Ascending aorta (tissue), 2 donors: ENCODE results near the gene ANKMY1. TPM values are rescaled to one million over a fixed set of nuclear protein-coding genes. Genes with fewer than 3 reads are reported as not detected.

ENCODE experiments used
- DNase-seq, 2 donors: peaks; one replicate each; pipeline ENCODE4 v3.0.0-alpha.2; 2019; ENCODE audit warnings: low spot score in 2 of 2
- H3K27ac ChIP-seq, 2 donors: fragments of 200-600 bp; sonication (generic); one replicate each; pipeline ENCODE4 v1.5.1; 2016 to 2017; ENCODE audit warnings: mild to moderate bottlenecking in 1 of 2
- H3K27me3 ChIP-seq: fragments of 200-600 bp; sonication (generic); one replicate; pipeline ENCODE4 v1.5.1; 2017
- H3K36me3 ChIP-seq, 2 donors: fragments of 200-600 bp; sonication (generic); one replicate each; pipeline ENCODE4 v1.5.1; 2016
- H3K4me1 ChIP-seq, 2 donors: fragments of 200-600 bp; sonication (generic); one replicate each; pipeline ENCODE4 v1.5.1; 2016 to 2017; ENCODE audit warnings: mild to moderate bottlenecking in 1 of 2
- H3K4me3 ChIP-seq, 2 donors: fragments of 200-600 bp; sonication (generic); one replicate each; pipeline ENCODE4 v1.5.1; 2016 to 2017; ENCODE audit warnings: mild to moderate bottlenecking in 1 of 2
- H3K9me3 ChIP-seq, 2 donors: fragments of 200-600 bp; sonication (generic); one replicate each; pipeline ENCODE4 v1.5.1; 2016
- intact Hi-C: fragments of 100-400 bp; cut with DNase I; formaldehyde crosslinking; loops from one replicate; pipeline ENCODE4 v1.15.1; 2023
- total RNA-seq: library from RNA; depleted of rRNA; stranded (reverse); fragments of >200 nt; gene quantifications from one replicate; pipeline ENCODE4 v1.1.0, GENCODE V29; 2016
- TF ChIP-seq, protein P1 (sequence below), 3 experiments: fragments of 200-600 bp in 2 of 3; fragments of 450-650 bp in 1 of 3; sonication (generic) in 2 of 3; IDR thresholded peaks; one replicate each; pipeline ENCODE4 v1.5.1; 2016 to 2019; ENCODE audit warnings: antibody characterized with exemption in 3 of 3, mild to moderate bottlenecking in 1 of 3, moderate library complexity in 1 of 3

Gene ANKMY1
- total RNA-seq, 1 donor from 2014 or later = 14.4 TPM

DNA sequence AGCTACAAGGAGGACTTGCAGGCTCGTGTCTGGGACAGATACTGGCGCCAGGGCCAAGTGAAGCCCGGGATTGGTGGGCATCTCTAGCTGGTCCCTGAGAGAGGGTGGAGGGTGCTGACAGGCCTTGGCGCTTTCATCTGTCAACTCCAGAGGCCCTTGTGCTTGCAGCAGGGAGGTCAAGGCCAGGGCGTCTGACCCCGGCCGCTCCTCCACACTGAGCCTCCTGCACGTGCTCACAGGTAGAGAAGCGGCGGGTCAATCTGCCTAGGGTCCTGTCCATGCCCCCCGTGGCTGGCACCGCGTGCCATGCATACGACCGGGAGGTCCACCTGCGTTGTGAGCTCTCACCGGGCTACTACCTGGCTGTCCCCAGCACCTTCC is 38.3 kb upstream of the ANKMY1 start:
- Histone ChIP-seq H3K4me3 (peak overlapping the region in 1 of 2 donors; percentile 35), H3K27ac (no peak overlapping the region), H3K36me3 (peaks cover 19 to 28% of the 10 kb centered on the region in 2 donors), H3K9me3 (no peaks in the 10 kb centered on the region), H3K27me3 (no peaks in the 10 kb centered on the region), H3K4me1 (peaks cover 9 to 20% of the 10 kb centered on the region in 2 donors)
- peak in 1 of 2 donors; percentile 5 for DNase-seq
- intact Hi-C loops = no loop called here
- TF ChIP-seq, protein P1, sequence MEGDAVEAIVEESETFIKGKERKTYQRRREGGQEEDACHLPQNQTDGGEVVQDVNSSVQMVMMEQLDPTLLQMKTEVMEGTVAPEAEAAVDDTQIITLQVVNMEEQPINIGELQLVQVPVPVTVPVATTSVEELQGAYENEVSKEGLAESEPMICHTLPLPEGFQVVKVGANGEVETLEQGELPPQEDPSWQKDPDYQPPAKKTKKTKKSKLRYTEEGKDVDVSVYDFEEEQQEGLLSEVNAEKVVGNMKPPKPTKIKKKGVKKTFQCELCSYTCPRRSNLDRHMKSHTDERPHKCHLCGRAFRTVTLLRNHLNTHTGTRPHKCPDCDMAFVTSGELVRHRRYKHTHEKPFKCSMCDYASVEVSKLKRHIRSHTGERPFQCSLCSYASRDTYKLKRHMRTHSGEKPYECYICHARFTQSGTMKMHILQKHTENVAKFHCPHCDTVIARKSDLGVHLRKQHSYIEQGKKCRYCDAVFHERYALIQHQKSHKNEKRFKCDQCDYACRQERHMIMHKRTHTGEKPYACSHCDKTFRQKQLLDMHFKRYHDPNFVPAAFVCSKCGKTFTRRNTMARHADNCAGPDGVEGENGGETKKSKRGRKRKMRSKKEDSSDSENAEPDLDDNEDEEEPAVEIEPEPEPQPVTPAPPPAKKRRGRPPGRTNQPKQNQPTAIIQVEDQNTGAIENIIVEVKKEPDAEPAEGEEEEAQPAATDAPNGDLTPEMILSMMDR (IDR thresholded peaks at IDR 0.05) = no peak

- Histone ChIP-seq H3K36me3 (peaks cover 24 to 33% of the 10 kb centered on the region in 2 donors), H3K4me3 (no peak overlapping the region), H3K9me3 (no peaks in the 10 kb centered on the region), H3K27ac (no peak overlapping the region), H3K27me3 (no peaks in the 10 kb centered on the region), H3K4me1 (peaks cover 9 to 20% of the 10 kb centered on the region in 2 donors)
- TF ChIP-seq, protein P1 (IDR thresholded peaks at IDR 0.05) = peak in 1 of 3 experiments; percentile 29
- peak; percentile 7 to 63 for DNase-seq
- intact Hi-C loops = no loop called here
Observed at GRCh38 chr2:240595381-240596079, 37.7 kb upstream of the ANKMY1 start.

GRCh38 chr2:240594511-240595380 is 37.0 kb upstream of the ANKMY1 start:
- TF ChIP-seq, protein P1 (IDR thresholded peaks at IDR 0.05) = no peak
- H3K4me1 ChIP-seq = peaks cover 9 to 20% of the 10 kb centered on the region in 2 donors
- DNase-seq = peak; percentile 6 to 59
- H3K9me3 ChIP-seq = no peaks in the 10 kb centered on the region
- H3K27me3 ChIP-seq = no peaks in the 10 kb centered on the region
- intact Hi-C loops = no loop called here
- peaks cover 27 to 41% of the 10 kb centered on the region in 2 donors for H3K36me3 ChIP-seq
- H3K4me3 ChIP-seq = no peak overlapping the region
- no peak overlapping the region for H3K27ac ChIP-seq

DNA sequence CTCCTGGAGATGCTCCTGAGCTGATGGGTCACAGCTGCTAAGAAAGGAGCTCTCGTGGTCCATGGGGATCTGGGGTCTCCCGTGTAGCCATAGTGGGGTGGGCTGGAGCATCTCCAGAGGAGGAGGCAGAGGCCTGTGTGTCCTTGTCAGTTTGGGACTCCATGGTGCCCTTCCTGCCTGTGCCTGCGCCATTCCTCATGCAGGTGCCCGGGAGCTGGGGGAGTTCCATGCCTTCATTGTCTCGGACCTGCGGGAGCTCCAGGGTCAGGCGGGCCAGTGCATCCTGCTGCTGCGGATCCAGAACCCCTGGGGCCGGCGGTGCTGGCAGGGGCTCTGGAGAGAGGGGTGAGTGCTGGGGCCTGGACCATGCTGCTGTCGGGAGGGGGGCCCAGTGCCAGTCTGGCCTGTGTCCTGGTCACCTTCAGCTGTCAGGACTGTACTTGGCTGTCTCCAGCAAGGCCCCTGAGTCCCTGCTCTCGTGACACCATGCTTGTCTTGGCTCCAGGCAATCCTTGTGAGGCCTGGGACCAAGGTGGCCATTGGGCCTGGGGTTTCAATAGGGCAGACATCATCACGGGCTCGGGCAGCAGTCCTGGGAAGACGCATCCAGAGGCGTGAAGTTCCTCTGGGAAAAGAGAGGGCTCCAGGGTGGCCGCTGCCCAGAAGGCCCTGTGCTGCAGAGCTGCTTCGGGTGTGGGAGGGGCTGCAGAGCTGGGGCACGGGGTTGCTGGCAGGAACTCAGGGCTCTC is 36.1 kb upstream of the ANKMY1 start:
- peak in 1 of 2 donors; percentile 62 for DNase-seq
- peaks cover 20 to 44% of the 10 kb centered on the region in 2 donors for H3K36me3 ChIP-seq
- TF ChIP-seq, protein P1 (IDR thresholded peaks at IDR 0.05) = no peak

GRCh38 chr2:240593026-240593702 is 35.4 kb upstream of the ANKMY1 start:
- peaks cover 14 to 37% of the 10 kb centered on the region in 2 donors for H3K36me3 ChIP-seq
- no peak for DNase-seq
- H3K27ac ChIP-seq = no peak overlapping the region
- H3K4me3 ChIP-seq = no peak overlapping the region
- peaks cover 9 to 24% of the 10 kb centered on the region in 2 donors for H3K4me1 ChIP-seq
- intact Hi-C loops = no loop called here
- TF ChIP-seq, protein P1 (IDR thresholded peaks at IDR 0.05) = no peak
- no peaks in the 10 kb centered on the region for H3K9me3 ChIP-seq
- H3K27me3 ChIP-seq = no peaks in the 10 kb centered on the region

More for the DNA sequence above, 36.1 kb upstream of the ANKMY1 start:
- Histone ChIP-seq H3K27me3 (no peaks in the 10 kb centered on the region), H3K27ac (no peak overlapping the region), H3K4me3 (no peak overlapping the region), H3K4me1 (peaks cover 9 to 20% of the 10 kb centered on the region in 2 donors), H3K9me3 (no peaks in the 10 kb centered on the region)
- intact Hi-C loops = no loop called here
